Neural progenitor cell (in vitro differentiated cells): ENCODE results near the gene ACE2.

Experiments used
- EZH2 ChIP-seq: fragments of 200-600 bp; sonication (generic); IDR thresholded peaks from 2 replicates; pipeline ENCODE4 v1.6.1; 2017; ENCODE audit warnings: antibody characterized with exemption, mild to moderate bottlenecking, moderate library complexity
- EZH2phosphoT487 ChIP-seq: fragments of 200-600 bp; sonication (generic); IDR thresholded peaks from 2 replicates; pipeline ENCODE4 v1.6.1; 2017; ENCODE audit warnings: antibody characterized with exemption
- TF ChIP-seq, protein P1 (sequence below): fragments of 200-600 bp; sonication (generic); IDR thresholded peaks from 2 replicates; pipeline ENCODE4 v1.5.1; 2017; ENCODE audit warnings: antibody characterized with exemption, mild to moderate bottlenecking

- TF ChIP-seq, protein P1, sequence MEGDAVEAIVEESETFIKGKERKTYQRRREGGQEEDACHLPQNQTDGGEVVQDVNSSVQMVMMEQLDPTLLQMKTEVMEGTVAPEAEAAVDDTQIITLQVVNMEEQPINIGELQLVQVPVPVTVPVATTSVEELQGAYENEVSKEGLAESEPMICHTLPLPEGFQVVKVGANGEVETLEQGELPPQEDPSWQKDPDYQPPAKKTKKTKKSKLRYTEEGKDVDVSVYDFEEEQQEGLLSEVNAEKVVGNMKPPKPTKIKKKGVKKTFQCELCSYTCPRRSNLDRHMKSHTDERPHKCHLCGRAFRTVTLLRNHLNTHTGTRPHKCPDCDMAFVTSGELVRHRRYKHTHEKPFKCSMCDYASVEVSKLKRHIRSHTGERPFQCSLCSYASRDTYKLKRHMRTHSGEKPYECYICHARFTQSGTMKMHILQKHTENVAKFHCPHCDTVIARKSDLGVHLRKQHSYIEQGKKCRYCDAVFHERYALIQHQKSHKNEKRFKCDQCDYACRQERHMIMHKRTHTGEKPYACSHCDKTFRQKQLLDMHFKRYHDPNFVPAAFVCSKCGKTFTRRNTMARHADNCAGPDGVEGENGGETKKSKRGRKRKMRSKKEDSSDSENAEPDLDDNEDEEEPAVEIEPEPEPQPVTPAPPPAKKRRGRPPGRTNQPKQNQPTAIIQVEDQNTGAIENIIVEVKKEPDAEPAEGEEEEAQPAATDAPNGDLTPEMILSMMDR, result no peak
- TF ChIP-seq EZH2 (no peak), EZH2phosphoT487 (no peak)
Measured at GRCh38 chrX:15646543-15646942, 45.8 kb upstream of the ACE2 start.
